ENCODE results near the gene CISTR. TPM values are rescaled to one million over a fixed set of nuclear protein-coding genes. Genes with fewer than 3 reads are reported as not detected.
A peak's percentile ranks its signal among the peaks of the same experiment; 100 is the strongest.

CISTR gene
- total RNA-seq, 4 donors from 2014 or later, result not detected

DNA sequence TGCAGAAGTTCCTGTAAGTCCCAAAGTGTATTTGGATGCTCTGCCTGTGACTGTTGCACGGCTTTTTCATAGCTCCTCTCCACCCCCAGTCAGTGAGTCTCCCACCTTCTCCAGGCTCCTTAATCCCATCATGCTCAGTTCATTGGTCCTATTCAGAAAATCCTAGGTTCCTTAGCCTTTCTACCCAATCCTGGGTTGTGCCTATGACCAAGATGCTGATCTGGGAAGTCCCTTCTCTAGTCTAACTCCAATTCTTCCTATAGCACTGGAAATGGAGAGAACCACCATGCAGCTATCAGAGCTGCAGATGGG lies 7.7 kb downstream of the CISTR start:
- intact Hi-C loops (cut with DNase I), result no loop called here
- peaks cover 14 to 30% (median 26%) of the 10 kb centered on the region in 4 donors for H3K4me1 ChIP-seq
- TF ChIP-seq, protein P1, sequence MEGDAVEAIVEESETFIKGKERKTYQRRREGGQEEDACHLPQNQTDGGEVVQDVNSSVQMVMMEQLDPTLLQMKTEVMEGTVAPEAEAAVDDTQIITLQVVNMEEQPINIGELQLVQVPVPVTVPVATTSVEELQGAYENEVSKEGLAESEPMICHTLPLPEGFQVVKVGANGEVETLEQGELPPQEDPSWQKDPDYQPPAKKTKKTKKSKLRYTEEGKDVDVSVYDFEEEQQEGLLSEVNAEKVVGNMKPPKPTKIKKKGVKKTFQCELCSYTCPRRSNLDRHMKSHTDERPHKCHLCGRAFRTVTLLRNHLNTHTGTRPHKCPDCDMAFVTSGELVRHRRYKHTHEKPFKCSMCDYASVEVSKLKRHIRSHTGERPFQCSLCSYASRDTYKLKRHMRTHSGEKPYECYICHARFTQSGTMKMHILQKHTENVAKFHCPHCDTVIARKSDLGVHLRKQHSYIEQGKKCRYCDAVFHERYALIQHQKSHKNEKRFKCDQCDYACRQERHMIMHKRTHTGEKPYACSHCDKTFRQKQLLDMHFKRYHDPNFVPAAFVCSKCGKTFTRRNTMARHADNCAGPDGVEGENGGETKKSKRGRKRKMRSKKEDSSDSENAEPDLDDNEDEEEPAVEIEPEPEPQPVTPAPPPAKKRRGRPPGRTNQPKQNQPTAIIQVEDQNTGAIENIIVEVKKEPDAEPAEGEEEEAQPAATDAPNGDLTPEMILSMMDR (IDR thresholded peaks at IDR 0.05), result no peak
- TF ChIP-seq POLR2A (IDR thresholded peaks at IDR 0.05; ENCODE audit: low read depth), result no peak
- no peak for TF ChIP-seq POLR2AphosphoS5 (IDR thresholded peaks at IDR 0.05)
- no peak for TF ChIP-seq EP300 (IDR thresholded peaks at IDR 0.05)

DNA sequence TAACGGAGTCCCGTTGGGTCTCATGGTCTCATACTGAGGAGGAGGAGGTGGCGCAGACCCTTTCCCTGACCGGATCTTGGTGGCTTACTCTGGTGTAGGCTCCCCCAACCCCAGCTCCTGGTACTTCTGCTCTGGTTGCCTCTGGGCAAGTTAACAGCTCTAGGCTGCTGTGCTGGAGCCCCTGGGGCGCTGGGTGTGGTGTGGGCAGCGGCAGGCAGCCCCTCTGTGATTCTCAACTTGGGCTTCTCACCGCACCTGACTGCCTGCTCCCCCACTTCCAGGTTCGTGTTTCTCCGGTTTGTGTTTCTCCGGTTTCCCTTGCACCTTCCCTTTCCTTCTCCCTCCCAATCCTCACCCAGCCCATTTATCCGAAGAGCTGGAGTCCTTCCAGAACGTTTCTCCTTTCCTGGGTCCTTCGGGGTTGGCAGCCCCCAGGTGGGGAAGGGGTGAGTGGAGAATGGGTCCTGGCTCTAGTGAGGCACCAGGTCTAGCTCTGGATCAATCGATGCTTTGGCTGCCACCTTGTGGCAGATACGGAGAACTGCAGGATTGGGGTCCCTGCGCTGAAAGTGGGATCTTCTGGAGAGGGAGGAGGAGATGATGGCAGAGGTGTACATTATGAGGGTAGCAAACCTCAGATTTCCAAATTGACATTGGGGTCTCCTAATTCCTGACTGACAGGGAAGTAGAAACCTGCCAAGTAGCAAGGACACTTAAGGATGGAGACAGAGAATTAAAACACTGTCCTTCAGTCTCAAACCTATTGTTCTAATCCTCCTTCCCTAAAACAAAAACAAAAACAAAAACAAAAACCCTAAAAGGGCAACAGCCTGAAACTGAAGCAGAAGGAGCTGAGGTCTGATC lies 8.3 kb downstream of the CISTR start:
- no peak for DNase-seq (ENCODE audit: extremely low spot score)
- Histone ChIP-seq H3K9me3 (no peaks in the 10 kb centered on the region), H3K4me3 (no peak overlapping the region), H3K36me3 (no peaks in the 10 kb centered on the region), H3K27ac (replicated peaks in 1 of 4) (no peak overlapping the region), H3K27me3 (peaks cover 0 to 79% (median 51%) of the 10 kb centered on the region in 4 donors), H3K4me1 (peaks cover 15 to 36% (median 32%) of the 10 kb centered on the region in 4 donors)
- WGBS, result 19% methylated on average over 15 of the region's 16 CpGs
- TF ChIP-seq POLR2AphosphoS5 (IDR thresholded peaks at IDR 0.05), result peak in 1 of 2 donors; percentile 19
- no peak for TF ChIP-seq EP300 (IDR thresholded peaks at IDR 0.05)
- TF ChIP-seq POLR2A (IDR thresholded peaks at IDR 0.05; ENCODE audit: low read depth), result no peak
- TF ChIP-seq, protein P1 (IDR thresholded peaks at IDR 0.05), result peak in 2 of 3 experiments; percentile 93 to 96
- intact Hi-C loops (cut with DNase I), result loop anchor here (2.0 kb wide), 1 partner anchor 41 kb away; no protein-coding TSS in a partner anchor

More for the DNA sequence above, 7.7 kb downstream of the CISTR start:
- Histone ChIP-seq H3K9me3 (no peaks in the 10 kb centered on the region), H3K27me3 (peaks cover 0 to 79% (median 45%) of the 10 kb centered on the region in 4 donors), H3K27ac (replicated peaks in 1 of 4) (no peak overlapping the region), H3K36me3 (no peaks in the 10 kb centered on the region), H3K4me3 (no peak overlapping the region)
- whole genome bisulfite sequencing, result 95% methylated on average over 1 of the region's 1 CpG
- DNase-seq (ENCODE audit: extremely low spot score), result no peak

DNA sequence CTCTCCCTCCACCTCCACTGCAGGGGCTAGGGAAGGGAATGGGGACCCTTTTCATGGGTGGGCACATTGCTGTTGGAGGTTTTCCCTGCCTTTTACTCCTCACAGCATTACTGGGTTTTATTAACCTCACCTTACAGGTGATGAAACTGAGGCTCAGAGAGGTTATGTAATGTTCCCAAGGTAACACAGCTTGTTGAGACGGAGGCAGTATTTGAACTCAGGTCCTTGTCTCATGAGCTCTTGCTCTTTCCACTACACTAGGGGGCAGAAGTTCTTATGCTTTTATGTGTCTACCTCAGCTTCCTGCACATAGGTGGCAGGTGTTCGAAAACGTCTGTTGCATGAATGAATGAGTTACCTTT lies 11.7 kb downstream of the CISTR start:
- H3K4me1 ChIP-seq, result peaks cover 11 to 29% (median 27%) of the 10 kb centered on the region in 4 donors
- H3K27me3 ChIP-seq, result peaks cover 2 to 95% (median 57%) of the 10 kb centered on the region in 4 donors
- H3K36me3 ChIP-seq, result no peaks in the 10 kb centered on the region
- H3K4me3 ChIP-seq, result peak overlapping the region; percentile 31 to 42 (median 36)
- 76% methylated on average over 3 of the region's 3 CpGs for WGBS
- no peaks in the 10 kb centered on the region for H3K9me3 ChIP-seq
- no peak for TF ChIP-seq POLR2AphosphoS5 (IDR thresholded peaks at IDR 0.05)
- TF ChIP-seq, protein P1 (IDR thresholded peaks at IDR 0.05), result no peak
- intact Hi-C loops (cut with DNase I), result no loop called here
- H3K27ac ChIP-seq (replicated peaks in 1 of 4), result no peak overlapping the region
- DNase-seq (ENCODE audit: extremely low spot score), result no peak

DNA sequence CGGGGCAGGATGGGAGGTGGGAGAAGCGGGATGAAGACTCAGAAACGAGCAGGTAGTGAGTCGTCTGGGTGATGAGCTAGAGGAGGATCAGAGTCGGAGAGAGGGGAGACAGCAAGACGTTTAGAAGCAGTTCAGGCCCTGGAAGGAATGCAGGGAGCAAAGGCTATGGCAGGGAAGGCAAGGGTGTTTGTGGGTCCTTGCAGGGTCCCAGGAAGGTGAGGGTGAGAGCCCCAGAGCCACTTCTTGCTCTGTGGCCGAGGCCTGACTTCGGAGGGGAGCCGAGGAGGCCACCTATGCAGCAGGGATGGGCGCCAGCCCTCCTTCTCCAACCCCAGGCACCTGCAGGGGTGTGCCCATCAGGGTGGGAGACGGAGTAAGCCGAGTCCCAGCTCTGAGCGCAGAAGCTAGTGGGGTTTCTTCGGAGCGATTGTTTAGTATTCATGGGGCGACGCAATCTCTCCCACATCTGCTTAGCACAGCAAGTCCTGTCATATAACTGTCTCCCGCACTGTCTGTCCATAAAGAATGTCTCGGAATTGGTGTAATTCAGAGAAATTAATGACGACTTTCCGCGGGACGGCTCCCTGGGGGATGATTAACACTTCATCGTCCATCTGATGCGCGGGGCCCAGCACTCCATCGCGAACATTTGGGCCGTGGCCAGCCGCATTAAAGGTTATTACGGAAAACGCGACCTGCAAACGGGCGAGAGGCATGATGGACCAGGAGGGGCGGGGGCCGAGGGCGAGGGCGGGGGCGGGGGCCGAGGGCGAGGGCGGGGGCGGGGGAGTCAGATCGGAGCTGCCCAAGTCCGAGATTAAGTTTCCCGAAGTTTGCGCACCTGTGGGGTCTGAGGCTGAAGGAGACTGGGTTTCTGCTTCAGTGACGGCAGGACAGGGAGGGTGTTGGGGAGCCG lies 12.3 kb downstream of the CISTR start:
- Histone ChIP-seq H3K27ac (replicated peaks in 1 of 4) (no peak overlapping the region), H3K9me3 (no peaks in the 10 kb centered on the region), H3K4me1 (peaks cover 11 to 29% (median 27%) of the 10 kb centered on the region in 4 donors), H3K27me3 (peaks cover 2 to 90% (median 57%) of the 10 kb centered on the region in 4 donors), H3K4me3 (peak overlapping the region; percentile 31 to 42 (median 36)), H3K36me3 (no peaks in the 10 kb centered on the region)
- DNase-seq (ENCODE audit: extremely low spot score), result no peak
- WGBS, result 8% methylated on average over 24 of the region's 50 CpGs
- TF ChIP-seq EP300 (IDR thresholded peaks at IDR 0.05) (no peak), POLR2AphosphoS5 (IDR thresholded peaks at IDR 0.05) (no peak), POLR2A (IDR thresholded peaks at IDR 0.05; ENCODE audit: low read depth) (no peak)
- TF ChIP-seq, protein P1 (IDR thresholded peaks at IDR 0.05), result no peak
- intact Hi-C loops (cut with DNase I), result no loop called here
